H9 (cell line): ENCODE data around the gene ZSWIM8. TPM values are rescaled to one million over a fixed set of nuclear protein-coding genes. Genes with fewer than 3 reads are reported as not detected.

Source experiments
- DNase-seq: peaks from one replicate; pipeline ENCODE4 v3.0.0-alpha.2; 2017
- H2AFZ ChIP-seq: one replicate; pipeline ENCODE4 v1.6.1; 2013; ENCODE audit warnings: mild to moderate bottlenecking, low read length, control low read depth, moderate library complexity
- H2AK5ac ChIP-seq: 2 replicates; pipeline ENCODE4 v1.6.1; 2013; ENCODE audit warnings: low read length, control low read depth, mixed read lengths; ENCODE audit not compliant: insufficient read length
- H2BK120ac ChIP-seq: one replicate; pipeline ENCODE4 v1.6.1; 2013; ENCODE audit warnings: low read depth, mild to moderate bottlenecking, low read length, control low read depth, inconsistent platforms; ENCODE audit not compliant: poor library complexity, severe bottlenecking
- H2BK12ac ChIP-seq: 2 replicates; pipeline ENCODE4 v1.6.1; 2013; ENCODE audit warnings: low read length, control low read depth, mixed read lengths, low read depth; ENCODE audit not compliant: insufficient read length
- H2BK15ac ChIP-seq: 2 replicates; pipeline ENCODE4 v1.6.1; 2013; ENCODE audit warnings: low read depth, low read length, control low read depth
- H2BK20ac ChIP-seq: one replicate; pipeline ENCODE4 v1.6.1; 2013; ENCODE audit warnings: low read depth, mild to moderate bottlenecking, low read length, control low read depth, inconsistent platforms; ENCODE audit not compliant: poor library complexity, severe bottlenecking
- H2BK5ac ChIP-seq: 2 replicates; pipeline ENCODE4 v1.6.1; 2013; ENCODE audit warnings: low read length, control low read depth, mixed read lengths; ENCODE audit not compliant: insufficient read length
- H3K14ac ChIP-seq: 2 replicates; pipeline ENCODE4 v1.6.1; 2013; ENCODE audit warnings: low read length, control low read depth; ENCODE audit not compliant: insufficient read depth
- H3K18ac ChIP-seq: 2 replicates; pipeline ENCODE4 v1.6.1; 2013; ENCODE audit warnings: low read depth, mild to moderate bottlenecking, mixed read lengths, low read length, control low read depth; ENCODE audit not compliant: insufficient read length
- H3K23ac ChIP-seq: 2 replicates; pipeline ENCODE4 v1.6.1; 2013; ENCODE audit warnings: low read length, control low read depth, mixed read lengths, low read depth; ENCODE audit not compliant: insufficient read length
- H3K23me2 ChIP-seq: 2 replicates; pipeline ENCODE4 v1.6.1; 2013; ENCODE audit warnings: low read depth, mild to moderate bottlenecking, mixed read lengths, low read length, control low read depth; ENCODE audit not compliant: insufficient read length, poor library complexity, severe bottlenecking
- H3K27ac ChIP-seq: 2 replicates; pipeline ENCODE4 v1.5.1; 2013; ENCODE audit warnings: low read length, control low read depth, mixed read lengths, low read depth; ENCODE audit not compliant: insufficient read length
- H3K27me3 ChIP-seq: 2 replicates; pipeline ENCODE4 v1.6.1; 2013; ENCODE audit warnings: low read length, control low read depth, inconsistent platforms; ENCODE audit not compliant: insufficient read depth
- H3K4ac ChIP-seq: 2 replicates; pipeline ENCODE4 v1.6.1; 2013; ENCODE audit warnings: low read depth, mild to moderate bottlenecking, control low read depth, inconsistent platforms, low read length, moderate library complexity
- H3K4me1 ChIP-seq: 2 replicates; pipeline ENCODE4 v1.6.1; 2013; ENCODE audit warnings: low read length, control low read depth, inconsistent platforms; ENCODE audit not compliant: insufficient read depth
- H3K4me2 ChIP-seq: 2 replicates; pipeline ENCODE4 v1.6.1; 2013; ENCODE audit warnings: low read length, control low read depth, mixed read lengths; ENCODE audit not compliant: insufficient read length, insufficient read depth
- H3K56ac ChIP-seq: 2 replicates; pipeline ENCODE4 v1.6.1; 2013; ENCODE audit warnings: low read depth, mild to moderate bottlenecking, mixed read lengths, low read length, control low read depth; ENCODE audit not compliant: insufficient read length
- H3K79me1 ChIP-seq: 2 replicates; pipeline ENCODE4 v1.6.1; 2013; ENCODE audit warnings: low read depth, mild to moderate bottlenecking, moderate library complexity, low read length, control low read depth, inconsistent platforms; ENCODE audit not compliant: insufficient read depth, poor library complexity, severe bottlenecking
- H3K79me2 ChIP-seq: 2 replicates; pipeline ENCODE4 v1.6.1; 2013; ENCODE audit warnings: low read length, control low read depth, inconsistent platforms; ENCODE audit not compliant: insufficient read depth
- H3K9ac ChIP-seq: 2 replicates; pipeline ENCODE4 v1.6.1; 2013; ENCODE audit warnings: low read length, control low read depth, mixed read lengths; ENCODE audit not compliant: insufficient read length; ENCODE audit errors: extremely low read depth
- H3K9me3 ChIP-seq: one replicate; pipeline ENCODE4 v1.6.1; 2013; ENCODE audit warnings: low read depth, low read length, inconsistent platforms; ENCODE audit not compliant: control insufficient read depth
- H3T11ph ChIP-seq: one replicate; pipeline ENCODE4 v1.6.1; 2013; ENCODE audit warnings: mild to moderate bottlenecking, low read length, control low read depth, inconsistent platforms
- H4K20me1 ChIP-seq: one replicate; pipeline ENCODE4 v1.6.1; 2013; ENCODE audit not compliant: control insufficient read depth, insufficient read length, insufficient read depth
- H4K5ac ChIP-seq: 2 replicates; pipeline ENCODE4 v1.6.1; 2013; ENCODE audit warnings: low read depth, mild to moderate bottlenecking, mixed read lengths, low read length, control low read depth; ENCODE audit not compliant: insufficient read length
- H4K8ac ChIP-seq: replicated peaks from 2 replicates; pipeline ENCODE4 v1.6.1; 2013; ENCODE audit warnings: low read length, control low read depth, mixed read lengths, low read depth; ENCODE audit not compliant: insufficient read length
- H4K91ac ChIP-seq: 2 replicates; pipeline ENCODE4 v1.6.1; 2013; ENCODE audit warnings: low read depth, mild to moderate bottlenecking, moderate library complexity, mixed read lengths, low read length, control low read depth; ENCODE audit not compliant: insufficient read length
- H3K27ac Mint-ChIP-seq, 3 experiments: 2 replicates in 2 of 3; 3 replicates in 1 of 3; pipeline ENCODE4 v1.8.0; 2020 to 2021; ENCODE audit warnings: mixed read lengths in 3 of 3, mild to moderate bottlenecking in 1 of 3, moderate library complexity in 1 of 3
- H3K27me3 Mint-ChIP-seq: 2 replicates; pipeline ENCODE4 v1.8.0; 2021; ENCODE audit warnings: low read depth, mild to moderate bottlenecking, moderate library complexity, mixed read lengths
- H3K36me3 Mint-ChIP-seq, 3 experiments: 2 replicates in 2 of 3; 3 replicates in 1 of 3; pipeline ENCODE4 v1.8.0; 2020 to 2021; ENCODE audit warnings: low read depth in 3 of 3, mixed read lengths in 3 of 3; ENCODE audit not compliant: insufficient read depth in 1 of 3
- H3K4me1 Mint-ChIP-seq, 2 experiments: 2 replicates each; pipeline ENCODE4 v1.8.0; 2020; ENCODE audit warnings: mixed read lengths in 2 of 2
- H3K4me3 Mint-ChIP-seq, 2 experiments: 2 replicates in 1 of 2; 3 replicates in 1 of 2; pipeline ENCODE4 v1.8.0; 2020 to 2021; ENCODE audit warnings: mild to moderate bottlenecking in 2 of 2, mixed read lengths in 2 of 2, moderate library complexity in 1 of 2
- H3K9me3 Mint-ChIP-seq, 2 experiments: 2 replicates in 1 of 2; 3 replicates in 1 of 2; pipeline ENCODE4 v1.8.0; 2020; ENCODE audit warnings: mild to moderate bottlenecking in 2 of 2, mixed read lengths in 2 of 2, moderate library complexity in 1 of 2
- WGBS: extraction: QIAGEN DNeasy Blood & Tissue Kit; methylation state at CpG from one replicate; pipeline ENCODE4 v1.1.7; 2013; ENCODE audit warnings: missing lambda C conversion rate, low lambda C conversion rate, mixed read lengths; ENCODE audit not compliant: insufficient read length; ENCODE audit errors: extremely low coverage; 5-methylcytosine and 5-hydroxymethylcytosine counted together
- total RNA-seq: library from RNA; stranded (reverse); gene quantifications from 2 replicates; pipeline ENCODE4 v1.2.1, GENCODE V29; 2021
- TF ChIP-seq, protein P1 (sequence below): fragments of 200-600 bp; sonication (generic); conservative IDR thresholded peaks from 3 replicates; pipeline ENCODE4 v1.8.0; 2021; ENCODE audit warnings: antibody characterized with exemption, mild to moderate bottlenecking

Gene ZSWIM8
- total RNA-seq, 1 experiment from 2014 or later, result 41.0 TPM

- H3K56ac ChIP-seq, result no peak overlapping the region
- no peaks in the 10 kb centered on the region for H3K9me3 ChIP-seq
- H3K9ac ChIP-seq, result no peak overlapping the region
- H4K5ac ChIP-seq, result no peak overlapping the region
- H3K27me3 ChIP-seq, result no peaks in the 10 kb centered on the region
- Mint-ChIP-seq H3K27me3 (no peaks in the 10 kb centered on the region), H3K4me1 (no peaks in the 10 kb centered on the region), H3K4me3 (no peak overlapping the region), H3K27ac (no peak overlapping the region), H3K9me3 (no peaks in the 10 kb centered on the region), H3K36me3 (peaks cover 14 to 73% (median 52%) of the 10 kb centered on the region in 3 experiments; a peak in 6 of 7 replicates)
- H3K79me2 ChIP-seq, result no peaks in the 10 kb centered on the region
- H2BK5ac ChIP-seq, result no peak overlapping the region
- no peaks in the 10 kb centered on the region for H3K79me1 ChIP-seq
- no peaks in the 10 kb centered on the region for H3K4me1 ChIP-seq
- DNase-seq, result no peak
- no peaks in the 10 kb centered on the region for H3K23me2 ChIP-seq
- H3K4me2 ChIP-seq, result no peak overlapping the region
- H2BK12ac ChIP-seq, result no peak overlapping the region
- no peak overlapping the region for H2BK120ac ChIP-seq
- H3K14ac ChIP-seq, result no peak overlapping the region
- no peak overlapping the region for H4K8ac ChIP-seq
- no peak overlapping the region for H2AK5ac ChIP-seq
- H3K4ac ChIP-seq, result no peak overlapping the region
- H4K91ac ChIP-seq, result no peak overlapping the region
- TF ChIP-seq, protein P1, sequence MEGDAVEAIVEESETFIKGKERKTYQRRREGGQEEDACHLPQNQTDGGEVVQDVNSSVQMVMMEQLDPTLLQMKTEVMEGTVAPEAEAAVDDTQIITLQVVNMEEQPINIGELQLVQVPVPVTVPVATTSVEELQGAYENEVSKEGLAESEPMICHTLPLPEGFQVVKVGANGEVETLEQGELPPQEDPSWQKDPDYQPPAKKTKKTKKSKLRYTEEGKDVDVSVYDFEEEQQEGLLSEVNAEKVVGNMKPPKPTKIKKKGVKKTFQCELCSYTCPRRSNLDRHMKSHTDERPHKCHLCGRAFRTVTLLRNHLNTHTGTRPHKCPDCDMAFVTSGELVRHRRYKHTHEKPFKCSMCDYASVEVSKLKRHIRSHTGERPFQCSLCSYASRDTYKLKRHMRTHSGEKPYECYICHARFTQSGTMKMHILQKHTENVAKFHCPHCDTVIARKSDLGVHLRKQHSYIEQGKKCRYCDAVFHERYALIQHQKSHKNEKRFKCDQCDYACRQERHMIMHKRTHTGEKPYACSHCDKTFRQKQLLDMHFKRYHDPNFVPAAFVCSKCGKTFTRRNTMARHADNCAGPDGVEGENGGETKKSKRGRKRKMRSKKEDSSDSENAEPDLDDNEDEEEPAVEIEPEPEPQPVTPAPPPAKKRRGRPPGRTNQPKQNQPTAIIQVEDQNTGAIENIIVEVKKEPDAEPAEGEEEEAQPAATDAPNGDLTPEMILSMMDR, result no peak
- no peak overlapping the region for H3T11ph ChIP-seq
- H2BK15ac ChIP-seq, result no peak overlapping the region
- H3K27ac ChIP-seq, result no peak overlapping the region
- no peak overlapping the region for H2BK20ac ChIP-seq
- no CpG with 5 or more reads among the region's 13 CpGs for WGBS
- H4K20me1 ChIP-seq, result no peaks in the 10 kb centered on the region
- no peak overlapping the region for H3K18ac ChIP-seq
- H3K23ac ChIP-seq, result no peak overlapping the region
- no peak overlapping the region for H2AFZ ChIP-seq
Measured at GRCh38 chr10:73801253-73801590, 15.8 kb downstream of the ZSWIM8 start.
